AG04449 (cell line): ENCODE data around the gene CHST14.
A peak's percentile ranks its signal among the peaks of the same experiment; 100 is the strongest.

Experiments used
- CTCF ChIA-PET: fragments of 350-600 bp; formaldehyde crosslinking; extraction: SDS; loops from one replicate; lab custom pipeline; 2021; ENCODE audit warnings: antibody characterized with exemption; lab: Yijun Ruan, JAX
- POLR2A ChIA-PET: fragments of 400-600, 350-600 bp; formaldehyde crosslinking; extraction: SDS; loops from one replicate; lab custom pipeline; 2020; ENCODE audit warnings: antibody characterized with exemption, inconsistent platforms; lab: Yijun Ruan, JAX
- DNase-seq: peaks from one replicate; pipeline ENCODE4 v3.0.0-alpha.2; 2010; ENCODE audit warnings: low read depth, low spot score
- H3K4me3 ChIP-seq: 2 replicates; pipeline ENCODE4 v1.5.1; 2011; ENCODE audit warnings: low read depth, mild to moderate bottlenecking, control low read depth, low read length
- CTCF ChIP-seq: IDR thresholded peaks from one replicate; pipeline ENCODE4 v1.5.1; 2011; ENCODE audit warnings: mild to moderate bottlenecking, moderate library complexity, low read length, control low read depth, inconsistent platforms; ENCODE audit not compliant: insufficient read depth; ENCODE audit errors: missing control alignments

The CHST14 gene

GRCh38 chr15:40510201-40510600, 39.4 kb downstream of the CHST14 start:
- no peak overlapping the region for H3K4me3 ChIP-seq
- TF ChIP-seq CTCF, result no peak
- CTCF ChIA-PET, result interaction anchor here (0.7 to 3.8 kb wide), 2 partner anchors 9 kb away, joined by 3 to 35 read pairs; no protein-coding TSS in a partner anchor
- DNase-seq, result no peak
- POLR2A ChIA-PET, result no interaction called here

GRCh38 chr15:40511093-40511471, 40.3 kb downstream of the CHST14 start:
- POLR2A ChIA-PET, result no interaction called here
- no peak for DNase-seq
- TF ChIP-seq CTCF, result no peak
- CTCF ChIA-PET, result no interaction called here
- peak overlapping the region; percentile 59 for H3K4me3 ChIP-seq

GRCh38 chr15:40511472-40512133, 40.8 kb downstream of the CHST14 start:
- no peak for TF ChIP-seq CTCF
- POLR2A ChIA-PET, result no interaction called here
- CTCF ChIA-PET, result interaction anchor here (0.5 to 1.0 kb wide), 2 partner anchors 54 to 167 kb away, joined by 3 read pairs; no protein-coding TSS in a partner anchor
- H3K4me3 ChIP-seq, result peak overlapping the region; percentile 59
- no peak for DNase-seq

- ChIA-PET CTCF (interaction anchor here (0.5 to 1.0 kb wide), 2 partner anchors 54 to 168 kb away, joined by 3 read pairs; no protein-coding TSS in a partner anchor), POLR2A (no interaction called here)
- TF ChIP-seq CTCF, result no peak
- no peak for DNase-seq
- no peak overlapping the region for H3K4me3 ChIP-seq
Observed at GRCh38 chr15:40512440-40512839, 41.7 kb downstream of the CHST14 start.

- no peak overlapping the region for H3K4me3 ChIP-seq
- ChIA-PET POLR2A (no interaction called here), CTCF (interaction anchor here (0.9 kb wide), 1 partner anchor 13 kb away, joined by 4 read pairs; no protein-coding TSS in a partner anchor)
- no peak for DNase-seq
- TF ChIP-seq CTCF, result no peak
Observed at GRCh38 chr15:40513609-40514008, 42.8 kb downstream of the CHST14 start.

GRCh38 chr15:40516322-40516721, 45.5 kb downstream of the CHST14 start:
- no peak for DNase-seq
- H3K4me3 ChIP-seq, result no peak overlapping the region
- CTCF ChIA-PET, result interaction anchor here (0.9 to 1.3 kb wide), 2 partner anchors 9 to 25 kb away, joined by 3 to 4 read pairs; no protein-coding TSS in a partner anchor
- POLR2A ChIA-PET, result no interaction called here
- no peak for TF ChIP-seq CTCF
